ENCODE measurements around the gene ACE2. TPM values are rescaled to one million over a fixed set of nuclear protein-coding genes. Genes with fewer than 3 reads are reported as not detected.

Gene ACE2
- polyA plus RNA-seq, 3 donors, result not detected

DNA sequence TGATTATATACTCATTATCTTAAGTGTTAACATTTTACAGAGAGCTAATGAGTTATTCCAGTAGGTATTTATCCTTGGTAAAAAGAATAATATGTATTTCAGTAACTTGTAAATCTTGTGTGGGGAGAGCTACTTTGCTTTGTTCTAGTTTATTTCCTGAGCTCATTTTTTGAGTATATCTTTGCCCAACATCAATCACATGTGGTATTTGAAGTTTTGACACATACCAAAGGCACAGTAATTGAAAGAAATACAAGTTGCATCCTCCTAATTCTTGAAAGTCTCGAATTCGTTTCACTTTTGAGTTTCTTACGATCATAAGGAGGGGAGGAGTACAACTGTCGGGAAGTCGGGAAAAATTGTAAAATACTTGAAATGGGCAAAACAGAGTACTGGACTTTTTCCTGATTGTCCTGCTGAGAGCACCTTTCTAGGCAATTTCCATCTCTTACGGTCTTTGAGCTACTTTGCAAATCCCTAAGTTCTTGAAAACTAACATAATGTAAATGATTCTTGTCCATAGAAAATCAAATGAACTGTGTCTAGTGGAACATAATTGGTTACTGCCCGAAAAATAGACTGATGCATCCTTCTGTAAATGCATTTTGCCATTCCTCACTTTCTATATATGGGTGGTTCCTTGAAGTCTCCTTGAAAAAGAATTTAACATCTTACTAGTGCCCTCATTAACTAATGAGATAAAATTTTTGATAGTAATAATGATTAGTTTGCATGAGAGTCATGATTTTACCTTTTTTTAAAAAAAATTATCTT is 43.2 kb upstream of the ACE2 start:
- intact Hi-C loops (cut with micrococcal nuclease), result no loop called here
- H3K9me3 ChIP-seq (replicated peaks in 1 of 2; ENCODE audit: control insufficient read depth in 1 of 2, insufficient read depth in 1 of 2, low read length in 2 of 2), result no peaks in the 10 kb centered on the region
- Mint-ChIP-seq H3K27ac (no peak overlapping the region), H3K9me3 (peaks cover 0 to 4% (median 0%) of the 10 kb centered on the region in 7 donors), H3K36me3 (no peaks in the 10 kb centered on the region), H3K27me3 (ENCODE audit: low read depth in 3 of 3) (peaks cover 0 to 46% (median 0%) of the 10 kb centered on the region in 3 donors), H3K4me3 (no peak overlapping the region), H3K4me1 (no peaks in the 10 kb centered on the region)
- H3K4me1 ChIP-seq (ENCODE audit: control insufficient read depth in 1 of 2, insufficient read depth in 2 of 2, low read length in 2 of 2), result no peaks in the 10 kb centered on the region
- WGBS (ENCODE audit: insufficient coverage), result 100% methylated on average over 3 of the region's 7 CpGs
- no peak overlapping the region for H2AFZ ChIP-seq (ENCODE audit: insufficient read depth, low read depth, low read length, poor library complexity, severe bottlenecking)
- H3K4me2 ChIP-seq (replicated peaks; ENCODE audit: extremely low read depth, low read length, poor library complexity, severe bottlenecking), result no peak overlapping the region
- no peak overlapping the region for H3K4me3 ChIP-seq (replicated peaks in 1 of 3; ENCODE audit: low read depth in 2 of 3, low read length in 3 of 3)
- TF ChIP-seq, protein P1, sequence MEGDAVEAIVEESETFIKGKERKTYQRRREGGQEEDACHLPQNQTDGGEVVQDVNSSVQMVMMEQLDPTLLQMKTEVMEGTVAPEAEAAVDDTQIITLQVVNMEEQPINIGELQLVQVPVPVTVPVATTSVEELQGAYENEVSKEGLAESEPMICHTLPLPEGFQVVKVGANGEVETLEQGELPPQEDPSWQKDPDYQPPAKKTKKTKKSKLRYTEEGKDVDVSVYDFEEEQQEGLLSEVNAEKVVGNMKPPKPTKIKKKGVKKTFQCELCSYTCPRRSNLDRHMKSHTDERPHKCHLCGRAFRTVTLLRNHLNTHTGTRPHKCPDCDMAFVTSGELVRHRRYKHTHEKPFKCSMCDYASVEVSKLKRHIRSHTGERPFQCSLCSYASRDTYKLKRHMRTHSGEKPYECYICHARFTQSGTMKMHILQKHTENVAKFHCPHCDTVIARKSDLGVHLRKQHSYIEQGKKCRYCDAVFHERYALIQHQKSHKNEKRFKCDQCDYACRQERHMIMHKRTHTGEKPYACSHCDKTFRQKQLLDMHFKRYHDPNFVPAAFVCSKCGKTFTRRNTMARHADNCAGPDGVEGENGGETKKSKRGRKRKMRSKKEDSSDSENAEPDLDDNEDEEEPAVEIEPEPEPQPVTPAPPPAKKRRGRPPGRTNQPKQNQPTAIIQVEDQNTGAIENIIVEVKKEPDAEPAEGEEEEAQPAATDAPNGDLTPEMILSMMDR (IDR thresholded peaks at IDR 0.05), result no peak
- no peak overlapping the region for H3K9ac ChIP-seq (ENCODE audit: insufficient read depth, low read length, poor library complexity, severe bottlenecking)
- no peak overlapping the region for H3K27ac ChIP-seq (ENCODE audit: low read depth in 1 of 2, low read length in 2 of 2)
- no peaks in the 10 kb centered on the region for H3K36me3 ChIP-seq (replicated peaks in 1 of 2; ENCODE audit: control insufficient read depth in 1 of 2, insufficient read depth in 2 of 2, low read length in 2 of 2)
- peaks cover 0 to 63% of the 10 kb centered on the region in 2 donors for H3K27me3 ChIP-seq (ENCODE audit: control insufficient read depth in 2 of 2, insufficient read depth in 2 of 2, low read length in 2 of 2)
- DNase-seq, result no peak
- no peaks in the 10 kb centered on the region for H3K79me2 ChIP-seq (ENCODE audit: insufficient read depth, low read length)
- no peaks in the 10 kb centered on the region for H4K20me1 ChIP-seq (ENCODE audit: insufficient read depth, low read length)

DNA sequence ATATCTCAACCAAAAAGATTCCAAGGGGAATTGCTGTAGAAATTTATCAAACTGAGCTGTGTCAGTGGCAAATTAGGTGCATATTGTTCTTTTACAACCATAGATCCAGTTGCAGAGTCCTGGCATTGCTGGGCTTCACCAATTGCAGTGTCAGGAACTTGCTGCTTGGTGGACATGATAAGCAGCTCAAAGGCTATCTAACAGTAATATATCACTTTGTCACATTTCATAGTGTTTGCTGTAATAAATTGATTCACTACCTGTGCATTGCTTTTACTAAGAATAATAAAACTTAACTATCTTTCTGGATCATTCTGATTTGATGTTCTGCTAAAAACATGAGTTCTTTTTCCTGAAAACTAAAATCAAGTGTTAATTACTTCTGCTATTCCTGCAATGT is 30.9 kb upstream of the ACE2 start:
- no peaks in the 10 kb centered on the region for H3K36me3 Mint-ChIP-seq
- Histone ChIP-seq H3K4me2 (replicated peaks; ENCODE audit: extremely low read depth, low read length, poor library complexity, severe bottlenecking) (no peak overlapping the region), H3K27me3 (ENCODE audit: control insufficient read depth in 2 of 2, insufficient read depth in 2 of 2, low read length in 2 of 2) (peaks cover 0 to 78% of the 10 kb centered on the region in 2 donors), H3K79me2 (ENCODE audit: insufficient read depth, low read length) (no peaks in the 10 kb centered on the region), H3K9ac (ENCODE audit: insufficient read depth, low read length, poor library complexity, severe bottlenecking) (no peak overlapping the region), H3K9me3 (replicated peaks in 1 of 2; ENCODE audit: control insufficient read depth in 1 of 2, insufficient read depth in 1 of 2, low read length in 2 of 2) (peaks cover 0 to 7% of the 10 kb centered on the region in 2 donors), H3K4me1 (ENCODE audit: control insufficient read depth in 1 of 2, insufficient read depth in 2 of 2, low read length in 2 of 2) (no peaks in the 10 kb centered on the region), H3K4me3 (replicated peaks in 1 of 3; ENCODE audit: low read depth in 2 of 3, low read length in 3 of 3) (no peak overlapping the region), H4K20me1 (ENCODE audit: insufficient read depth, low read length) (no peaks in the 10 kb centered on the region), H3K27ac (ENCODE audit: low read depth in 1 of 2, low read length in 2 of 2) (no peak overlapping the region), H2AFZ (ENCODE audit: insufficient read depth, low read depth, low read length, poor library complexity, severe bottlenecking) (no peak overlapping the region), H3K36me3 (replicated peaks in 1 of 2; ENCODE audit: control insufficient read depth in 1 of 2, insufficient read depth in 2 of 2, low read length in 2 of 2) (no peaks in the 10 kb centered on the region)
- intact Hi-C loops (cut with micrococcal nuclease), result no loop called here
- H3K27me3 Mint-ChIP-seq (ENCODE audit: low read depth in 3 of 3), result peaks cover 0 to 40% (median 1%) of the 10 kb centered on the region in 3 donors
- H3K9me3 Mint-ChIP-seq, result peaks cover 0 to 7% (median 0%) of the 10 kb centered on the region in 7 donors
- H3K27ac Mint-ChIP-seq, result no peak overlapping the region
- no peak overlapping the region for H3K4me3 Mint-ChIP-seq
- no peak for DNase-seq
- TF ChIP-seq, protein P1 (IDR thresholded peaks at IDR 0.05), result no peak
- H3K4me1 Mint-ChIP-seq, result no peaks in the 10 kb centered on the region
